SHP77 treated with DMSO at 0.1 percent for 48 hours (cell line): ENCODE measurements around the gene TMPRSS6.

ENCODE experiments used
- DNase-seq: peaks from one replicate; lab custom pipeline; 2025; lab: John Stamatoyannopoulos, UW

Gene TMPRSS6

DNA sequence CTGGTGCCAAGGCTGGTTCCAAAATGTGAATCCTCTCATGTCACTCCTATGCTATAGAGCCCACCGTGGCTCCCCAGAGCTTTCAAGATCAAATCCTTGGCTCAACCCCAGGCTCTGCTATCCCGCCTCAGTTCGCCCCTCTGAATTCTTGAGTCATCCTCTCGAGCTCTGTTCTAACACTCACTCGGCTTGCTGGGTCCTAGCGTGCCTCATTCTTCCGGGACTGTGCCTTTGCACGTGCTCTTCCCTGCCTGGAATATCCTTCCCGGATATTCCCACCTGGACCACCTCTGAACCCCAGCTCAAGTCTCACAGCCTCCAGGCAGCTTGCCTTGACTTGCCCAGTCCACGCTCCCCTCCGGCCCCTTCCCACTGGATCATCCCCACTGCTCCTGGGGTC, 45.0 kb downstream of the TMPRSS6 start:
- DNase-seq: no peak

DNA sequence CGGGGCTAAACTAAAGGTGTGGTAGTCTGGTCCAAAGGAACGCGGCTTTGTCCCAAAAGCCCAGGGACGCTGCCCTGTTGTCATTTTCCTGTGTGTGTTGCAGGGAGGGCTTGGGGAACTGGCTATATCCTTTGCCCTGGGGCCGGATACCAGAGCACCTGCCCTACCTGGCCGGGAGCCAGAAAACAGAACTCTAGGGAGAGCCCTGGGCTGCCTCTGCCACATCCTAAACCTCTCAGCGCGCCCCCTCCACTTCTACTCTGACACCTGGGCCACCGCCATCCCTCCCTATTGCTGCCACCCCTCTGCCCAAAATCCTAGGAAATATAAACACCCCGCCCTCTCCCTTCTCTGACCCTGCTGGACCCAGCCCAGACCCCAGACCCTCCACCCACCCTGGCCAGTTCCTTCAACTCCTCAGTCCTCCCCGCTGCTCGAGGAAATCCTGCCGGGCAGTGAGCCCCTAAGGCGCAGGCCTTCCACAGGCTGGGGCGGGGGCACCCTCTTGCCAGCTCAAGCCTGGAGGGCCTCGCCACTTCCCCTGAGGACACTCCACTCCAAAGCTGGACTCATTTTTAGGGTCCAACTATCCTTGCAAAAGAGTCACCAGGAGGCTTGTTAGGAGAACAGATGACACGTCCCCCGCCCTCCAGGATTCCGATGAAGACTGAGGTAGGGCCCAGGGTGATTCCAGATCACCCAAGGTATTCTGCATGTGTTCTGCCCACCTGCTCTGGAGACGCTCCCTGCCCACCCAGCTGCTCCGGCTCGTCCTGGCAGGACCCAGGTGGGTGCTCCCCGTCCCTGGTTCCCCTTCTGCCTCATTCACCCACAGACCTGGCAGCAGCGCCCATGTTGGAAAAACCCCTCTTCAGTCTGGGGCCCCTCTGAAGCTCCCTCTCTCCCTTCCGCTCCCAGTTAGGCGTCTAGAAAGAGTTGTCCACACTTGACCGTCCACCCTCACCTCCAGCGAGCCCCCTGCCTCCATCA, 45.8 kb downstream of the TMPRSS6 start:
- DNase-seq: peak; percentile 48

DNA sequence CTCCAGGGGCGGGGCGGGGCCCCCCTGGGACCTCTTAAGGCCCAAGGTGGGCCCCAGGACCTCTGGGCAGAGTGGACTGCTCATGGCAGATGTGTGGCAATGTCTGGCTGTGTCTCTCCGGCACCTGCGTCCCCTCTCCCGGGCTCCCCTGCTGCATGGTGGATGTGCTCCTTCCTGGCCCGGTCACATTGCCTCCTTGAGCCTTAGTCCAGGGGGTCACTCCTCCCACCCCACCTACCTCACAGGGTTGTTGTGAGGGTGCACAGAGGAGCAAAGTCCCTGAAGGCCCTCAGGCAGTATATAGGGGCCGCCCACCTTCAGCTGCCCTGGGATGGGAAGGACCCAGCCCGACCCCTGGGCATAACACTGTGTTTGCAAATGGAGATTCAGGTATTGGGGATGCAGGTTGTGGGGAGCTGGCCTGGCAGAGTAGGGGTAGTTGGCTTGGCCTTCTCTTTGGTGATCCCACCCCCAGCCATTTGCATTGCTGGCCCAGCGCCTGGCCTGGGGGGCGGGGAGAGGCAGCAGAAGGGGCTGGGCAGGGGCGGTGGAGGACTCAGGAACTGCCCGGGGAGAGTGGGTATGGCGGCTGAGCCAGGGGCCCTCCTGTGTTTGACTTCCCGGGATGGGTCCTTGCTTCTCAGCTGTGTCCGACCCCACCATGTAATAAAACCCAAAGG, 46.7 kb downstream of the TMPRSS6 start:
- no peak for DNase-seq

DNA sequence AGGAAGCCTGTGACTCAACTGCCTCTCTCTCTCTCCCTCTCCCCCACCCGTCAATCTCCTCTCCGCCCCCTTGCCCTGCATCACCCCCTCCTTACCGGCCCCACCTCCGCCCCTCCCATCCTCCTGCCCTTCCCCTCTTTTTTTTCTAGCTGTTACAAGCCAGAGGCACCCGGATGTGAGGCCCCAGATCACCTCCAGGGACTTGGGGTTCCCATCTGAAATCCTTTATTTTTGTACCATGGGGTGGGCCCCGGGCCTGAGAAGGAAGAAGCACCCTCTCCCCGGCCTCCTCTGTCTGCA, 47.2 kb downstream of the TMPRSS6 start:
- DNase-seq: no peak

DNA sequence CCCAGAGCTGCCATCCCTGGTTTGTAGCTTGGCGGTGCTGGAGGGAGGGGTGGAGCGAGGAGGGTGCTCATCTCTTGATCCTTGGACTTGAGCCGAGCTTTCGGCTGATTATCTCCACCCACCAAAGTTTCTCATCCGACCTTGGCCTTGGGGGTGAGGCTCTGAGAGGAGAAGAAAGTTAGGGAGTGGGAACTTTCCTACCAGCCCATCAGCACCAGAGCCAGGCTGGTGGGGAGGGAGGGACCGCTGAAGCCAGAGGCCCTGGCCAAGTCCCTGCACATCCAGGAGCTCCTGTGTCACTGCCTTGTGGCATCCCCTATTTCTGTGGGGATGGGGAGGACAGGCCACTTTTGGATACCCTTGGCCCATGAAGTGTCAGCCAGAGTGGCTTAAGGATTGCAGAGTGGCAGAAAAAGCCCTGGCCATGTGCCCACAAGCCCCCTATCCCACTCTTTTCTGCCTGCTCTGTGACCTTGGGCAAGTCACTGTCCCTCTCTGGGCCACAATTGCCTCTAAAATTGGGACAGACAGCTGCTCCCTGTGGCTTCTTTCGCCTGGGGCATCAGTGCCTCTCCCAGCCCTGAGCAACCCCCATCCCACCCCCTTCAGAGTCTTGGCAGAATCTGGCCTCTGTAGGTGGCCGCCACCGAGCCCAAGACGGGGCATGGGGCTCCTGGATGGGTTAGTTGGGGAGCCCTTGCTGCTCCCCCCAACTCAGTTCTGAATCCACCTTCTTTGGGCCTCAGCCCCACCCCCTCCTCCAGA, 47.7 kb downstream of the TMPRSS6 start:
- DNase-seq: no peak

DNA sequence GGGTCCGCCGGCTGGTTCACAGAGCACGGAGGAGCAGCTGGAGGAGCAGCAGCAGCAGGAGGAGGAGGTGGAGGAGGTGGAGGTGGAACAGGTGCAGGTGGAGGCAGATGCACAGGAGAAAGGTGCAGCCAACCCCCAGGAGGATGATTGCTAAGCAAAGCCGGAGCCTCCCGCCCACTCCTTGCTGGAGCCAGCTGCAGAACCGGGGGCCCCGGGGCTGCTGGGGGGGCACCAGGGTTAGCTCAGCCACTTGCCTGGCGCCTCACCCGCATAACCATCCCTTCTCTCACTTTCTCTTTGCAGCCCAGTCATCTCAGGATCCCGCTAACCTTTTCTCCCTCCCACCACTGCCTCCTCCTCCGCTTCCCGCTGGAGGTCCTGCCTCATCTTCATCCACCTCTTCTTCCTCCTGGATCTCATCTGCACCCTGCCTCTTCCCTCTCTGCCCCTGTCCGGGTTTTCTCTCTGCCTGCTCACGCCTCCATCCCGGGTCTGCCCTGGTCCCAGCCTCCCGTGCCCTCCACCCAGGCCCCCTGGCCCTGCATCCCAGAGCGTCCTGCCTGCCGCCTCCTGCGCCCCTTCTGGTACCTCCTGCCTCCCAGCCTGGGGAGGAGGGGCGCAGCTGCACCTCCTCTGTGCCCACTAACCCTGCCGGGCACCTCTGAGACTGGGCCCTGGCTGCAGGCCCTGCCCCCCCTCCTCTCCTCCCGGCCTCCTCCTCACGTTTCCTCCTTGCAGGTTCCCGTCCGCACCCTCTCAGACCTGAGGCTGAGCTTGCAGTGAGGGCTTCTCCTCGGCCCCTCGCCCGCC, 48.5 kb downstream of the TMPRSS6 start:
- DNase-seq: no peak

DNA sequence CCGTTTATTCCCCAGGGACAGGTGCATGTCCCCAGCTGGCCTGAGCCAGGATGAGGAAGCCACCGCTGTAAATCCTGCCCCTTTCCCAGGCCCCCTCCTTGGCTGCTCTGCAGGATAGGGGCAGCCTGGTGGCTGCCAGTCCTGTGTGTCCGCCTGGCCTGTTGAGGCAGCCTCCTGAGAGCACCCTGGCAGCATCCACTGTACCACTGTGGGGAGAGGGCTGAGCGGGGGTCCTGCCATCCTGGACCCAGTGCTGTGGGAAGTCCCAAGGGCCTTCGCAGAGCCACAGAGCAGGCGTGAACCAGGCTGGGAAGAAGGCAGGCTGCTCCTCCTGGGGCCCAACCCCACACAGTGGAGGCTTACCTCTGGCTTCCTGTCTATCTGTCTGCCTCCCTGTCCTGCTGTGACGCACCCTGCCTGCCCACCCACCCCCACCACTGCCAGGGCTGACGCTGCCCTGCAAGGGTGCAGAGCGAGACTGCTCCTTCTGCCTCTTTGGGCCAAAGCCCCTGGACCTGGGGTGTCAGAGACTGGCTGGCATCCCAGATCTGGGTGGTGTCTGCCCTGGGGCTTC, 49.5 kb downstream of the TMPRSS6 start:
- no peak for DNase-seq

DNA sequence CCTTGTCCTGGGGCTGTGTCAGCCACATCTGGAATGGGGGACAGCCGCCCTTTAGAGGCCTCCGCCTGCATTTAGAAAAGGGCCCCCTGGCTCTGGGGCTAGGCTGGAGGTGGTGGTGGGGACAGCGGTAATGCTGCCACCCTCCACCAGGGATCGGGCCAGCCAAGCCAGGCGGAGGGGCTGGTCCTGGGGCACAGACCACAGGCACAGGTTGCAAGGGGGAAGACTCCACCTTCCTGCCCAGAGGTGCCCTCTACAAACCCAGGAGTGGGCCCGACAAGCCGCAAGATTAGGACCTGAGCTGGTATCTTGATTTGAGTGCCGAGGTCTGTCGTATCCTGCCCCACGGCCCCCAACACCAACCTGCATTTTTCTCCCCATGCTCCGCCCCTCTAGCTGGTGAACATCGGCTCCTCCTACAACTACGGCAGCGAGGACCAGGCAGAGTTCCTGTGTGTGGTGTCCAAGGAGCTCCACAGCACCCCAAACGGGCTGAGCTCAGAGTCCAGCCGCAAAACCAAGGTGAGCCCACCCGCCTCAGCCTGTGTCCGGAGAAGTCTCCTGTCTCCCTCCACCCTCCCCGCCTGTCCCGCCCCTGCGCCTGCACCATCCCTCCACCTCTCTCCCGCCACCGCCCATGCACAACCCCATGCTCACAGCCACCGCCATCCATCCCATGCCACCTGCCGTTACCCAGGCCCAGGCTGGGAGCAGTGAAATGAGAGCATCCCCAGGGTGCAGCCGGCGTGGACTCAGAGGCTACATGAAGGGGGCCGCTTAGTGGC, 50.4 kb downstream of the TMPRSS6 start:
- DNase-seq: no peak

DNA sequence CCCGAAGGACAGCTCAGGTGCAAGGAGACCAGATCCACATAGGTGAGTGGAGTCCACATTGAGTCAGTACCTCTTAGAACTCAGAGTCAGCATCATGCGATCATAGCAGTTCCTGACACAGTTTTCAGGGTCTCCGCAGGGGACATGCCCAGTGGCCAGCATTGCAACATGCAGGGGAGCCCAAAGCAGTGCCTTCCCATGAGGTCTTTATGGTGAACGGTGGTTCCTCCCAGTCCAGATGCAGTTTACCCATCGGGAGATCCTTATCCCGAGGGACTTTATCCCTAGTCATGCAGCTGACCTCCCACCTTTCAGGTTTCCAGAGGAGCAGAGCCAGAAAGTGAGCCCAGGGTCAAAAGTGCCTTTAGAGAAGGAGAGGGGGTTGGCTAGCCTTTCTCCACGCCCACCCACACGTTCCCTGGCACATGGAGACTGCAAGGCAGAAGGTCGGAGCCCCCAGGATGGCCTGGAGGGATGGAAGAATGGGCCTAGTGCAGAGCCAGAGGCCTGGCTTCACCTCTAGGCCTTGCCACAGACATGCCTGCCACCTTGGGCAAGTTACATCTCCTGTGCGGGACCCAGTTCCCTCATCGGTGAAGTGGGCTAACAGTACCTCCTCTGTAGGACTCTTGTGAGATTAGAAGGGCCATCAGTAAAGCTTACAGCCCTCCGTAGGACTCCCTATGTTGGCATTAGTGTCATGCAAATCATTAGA, 51.6 kb downstream of the TMPRSS6 start:
- DNase-seq: no peak

DNA sequence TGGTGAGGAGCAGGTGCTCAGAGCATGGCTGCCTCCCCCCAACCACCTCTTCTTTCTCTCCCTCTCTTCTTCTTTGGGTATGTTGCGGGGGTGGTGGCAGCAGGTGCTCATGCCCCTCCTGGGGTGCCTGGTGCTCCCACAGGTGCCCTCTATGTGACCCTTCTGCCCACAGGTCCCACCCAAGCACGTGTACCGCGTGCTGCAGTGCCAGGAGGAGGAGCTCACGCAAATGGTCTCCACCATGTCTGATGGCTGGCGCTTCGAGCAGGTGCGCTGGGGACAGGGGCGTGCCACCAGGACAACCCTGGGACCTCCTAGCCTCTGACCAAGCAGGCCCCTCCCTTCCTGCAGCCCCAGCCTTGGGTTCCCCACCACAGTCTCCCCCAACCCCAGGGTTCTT, 52.3 kb downstream of the TMPRSS6 start:
- DNase-seq: no peak

DNA sequence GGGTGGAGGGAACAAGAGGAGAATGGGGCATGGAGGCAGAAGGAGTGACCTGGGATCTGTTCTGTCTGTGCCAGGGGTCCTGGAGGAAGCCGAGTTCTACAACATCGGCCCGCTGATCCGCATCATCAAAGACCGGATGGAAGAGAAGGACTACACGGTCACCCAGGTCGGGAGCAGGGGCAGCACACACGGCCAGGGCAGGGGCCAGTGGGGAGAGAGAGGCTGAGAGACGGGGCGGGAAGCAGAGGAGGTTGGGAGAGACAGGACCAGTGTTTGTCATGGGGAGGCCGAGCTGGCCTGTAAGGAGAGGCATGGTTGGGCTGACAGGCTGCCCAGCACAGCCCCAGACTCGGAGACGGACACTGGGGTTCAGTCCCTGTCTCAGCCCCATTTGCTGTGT, 53.3 kb downstream of the TMPRSS6 start:
- DNase-seq: no peak

DNA sequence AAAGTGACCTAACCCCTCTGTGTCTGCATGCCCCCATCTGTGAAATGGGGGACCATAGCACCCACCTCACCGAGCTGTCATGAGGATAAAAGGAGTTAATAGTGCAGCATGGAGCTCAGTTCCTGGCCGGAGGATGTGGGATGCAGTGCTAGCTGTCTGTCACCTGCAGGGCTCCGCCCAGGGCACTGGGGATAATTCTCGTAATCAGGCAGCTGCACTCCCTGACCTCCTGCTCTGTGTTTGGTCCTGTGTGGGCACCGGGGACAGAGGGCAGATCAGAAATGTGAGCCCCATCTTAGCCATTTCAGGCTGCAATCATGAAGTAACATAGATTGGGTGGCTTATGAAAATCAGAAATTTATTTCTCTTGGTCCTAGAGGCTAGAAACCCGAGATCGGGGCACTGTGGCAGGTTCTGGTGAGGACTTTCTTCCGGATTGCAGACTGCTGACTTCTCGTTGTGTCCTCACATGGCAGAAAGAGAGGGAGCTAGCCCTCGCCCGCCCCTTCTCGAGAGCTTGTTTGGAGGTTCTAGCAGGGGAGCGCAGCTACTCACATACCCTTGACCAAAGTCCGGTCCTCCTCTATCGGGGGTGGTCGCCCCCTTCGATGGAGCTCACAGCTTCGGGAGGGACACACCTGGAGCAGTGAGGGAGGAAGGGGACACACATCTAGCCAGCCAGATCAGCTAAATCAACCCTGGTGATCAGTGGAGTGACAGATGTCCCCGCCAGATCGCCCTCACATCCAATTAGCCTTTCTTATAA, 54.7 kb downstream of the TMPRSS6 start:
- no peak for DNase-seq

DNA sequence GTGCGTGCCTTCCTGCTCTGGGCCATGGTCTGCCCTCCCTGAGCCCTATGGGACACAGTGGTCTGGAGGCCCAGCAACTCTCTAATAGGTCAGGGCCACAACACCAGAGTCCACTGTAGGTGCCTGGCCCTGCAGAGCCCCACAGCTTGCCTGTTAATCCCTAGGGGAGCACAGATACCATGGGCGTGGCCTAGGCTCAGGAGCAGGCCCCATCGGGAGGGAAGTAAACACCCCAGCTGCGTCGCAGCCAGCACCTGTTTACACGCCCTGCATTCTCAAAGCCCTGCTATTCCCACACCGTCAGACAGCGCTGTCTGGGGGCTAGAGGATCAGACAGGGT, 55.5 kb downstream of the TMPRSS6 start:
- no peak for DNase-seq

DNA sequence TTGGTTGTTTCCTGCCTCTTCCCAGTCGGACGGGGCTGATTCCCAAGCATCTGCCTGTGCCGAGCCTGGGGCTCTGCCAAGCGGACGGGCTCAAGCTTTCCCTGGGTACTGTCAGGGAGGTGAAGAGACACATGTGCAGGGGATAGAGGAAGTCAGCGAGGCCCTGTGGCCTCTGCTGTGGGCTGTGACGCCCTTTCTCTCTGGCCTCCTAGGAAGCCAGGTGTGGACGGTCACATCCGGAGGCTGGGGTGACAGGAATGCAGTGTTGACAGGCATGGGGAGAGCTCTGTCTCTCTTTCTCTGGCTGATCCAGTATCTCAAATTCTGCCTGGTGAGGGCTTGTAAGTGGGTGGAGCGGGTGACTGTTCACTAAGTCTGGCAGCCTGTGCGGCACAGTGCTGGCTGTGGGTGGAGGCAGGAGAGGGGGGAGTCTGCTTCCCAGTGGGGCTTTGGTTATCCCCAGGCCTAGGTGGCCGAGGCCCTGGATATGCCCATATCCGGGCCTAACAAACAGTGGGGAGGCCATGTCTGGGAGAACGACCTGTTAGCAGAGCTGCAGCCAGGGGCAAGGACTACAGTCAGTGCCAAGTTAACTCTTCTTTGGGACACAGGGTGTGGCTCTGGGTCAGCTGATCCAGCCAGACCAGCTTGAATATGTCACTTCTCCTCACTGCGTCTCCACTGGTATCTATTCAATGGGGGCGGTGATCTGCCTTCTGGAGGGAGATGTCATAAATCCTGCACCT, 56.0 kb downstream of the TMPRSS6 start:
- no peak for DNase-seq

DNA sequence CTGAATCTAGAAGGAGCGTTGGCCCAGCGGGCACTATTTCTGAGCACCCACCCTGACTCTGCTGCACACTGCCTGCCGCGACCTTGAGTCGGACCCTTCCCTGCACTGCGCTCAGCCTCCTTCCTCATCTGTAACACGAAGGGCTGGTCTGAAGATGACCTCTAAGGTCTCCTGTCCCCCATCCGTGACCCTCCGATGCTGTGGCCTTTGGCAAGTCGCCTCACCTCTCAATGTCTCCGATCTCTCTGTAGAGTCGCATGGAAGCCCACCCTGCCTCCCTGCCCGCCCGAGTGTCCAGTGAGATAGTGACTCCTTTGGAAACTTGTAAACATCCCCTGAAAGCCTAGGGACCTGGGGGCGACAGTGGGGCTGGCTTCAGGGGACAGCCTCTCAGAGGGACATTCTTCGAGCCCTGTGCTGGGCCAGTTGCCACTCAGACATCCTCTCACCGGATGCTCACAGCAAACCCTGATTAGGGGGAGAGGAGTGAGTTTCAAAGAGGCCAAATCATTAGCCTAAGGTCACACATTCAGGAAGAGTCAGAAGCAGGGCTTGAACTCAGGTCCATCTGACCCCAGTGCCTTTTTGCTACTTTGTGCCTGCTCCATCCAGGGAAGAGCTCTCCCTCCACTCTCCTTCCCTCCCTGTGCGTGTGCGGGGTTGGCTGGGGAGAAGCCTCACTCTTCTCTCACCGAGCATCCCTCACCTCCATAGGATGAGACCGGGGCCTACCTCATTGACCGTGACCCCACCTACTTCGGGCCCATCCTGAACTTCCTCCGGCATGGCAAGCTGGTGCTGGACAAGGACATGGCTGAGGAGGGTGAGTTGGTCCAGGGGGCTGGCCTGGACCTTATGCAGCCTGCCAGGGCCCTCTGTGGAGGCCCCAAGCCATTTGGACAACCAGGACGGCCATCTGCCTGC, 56.9 kb downstream of the TMPRSS6 start:
- DNase-seq: no peak

DNA sequence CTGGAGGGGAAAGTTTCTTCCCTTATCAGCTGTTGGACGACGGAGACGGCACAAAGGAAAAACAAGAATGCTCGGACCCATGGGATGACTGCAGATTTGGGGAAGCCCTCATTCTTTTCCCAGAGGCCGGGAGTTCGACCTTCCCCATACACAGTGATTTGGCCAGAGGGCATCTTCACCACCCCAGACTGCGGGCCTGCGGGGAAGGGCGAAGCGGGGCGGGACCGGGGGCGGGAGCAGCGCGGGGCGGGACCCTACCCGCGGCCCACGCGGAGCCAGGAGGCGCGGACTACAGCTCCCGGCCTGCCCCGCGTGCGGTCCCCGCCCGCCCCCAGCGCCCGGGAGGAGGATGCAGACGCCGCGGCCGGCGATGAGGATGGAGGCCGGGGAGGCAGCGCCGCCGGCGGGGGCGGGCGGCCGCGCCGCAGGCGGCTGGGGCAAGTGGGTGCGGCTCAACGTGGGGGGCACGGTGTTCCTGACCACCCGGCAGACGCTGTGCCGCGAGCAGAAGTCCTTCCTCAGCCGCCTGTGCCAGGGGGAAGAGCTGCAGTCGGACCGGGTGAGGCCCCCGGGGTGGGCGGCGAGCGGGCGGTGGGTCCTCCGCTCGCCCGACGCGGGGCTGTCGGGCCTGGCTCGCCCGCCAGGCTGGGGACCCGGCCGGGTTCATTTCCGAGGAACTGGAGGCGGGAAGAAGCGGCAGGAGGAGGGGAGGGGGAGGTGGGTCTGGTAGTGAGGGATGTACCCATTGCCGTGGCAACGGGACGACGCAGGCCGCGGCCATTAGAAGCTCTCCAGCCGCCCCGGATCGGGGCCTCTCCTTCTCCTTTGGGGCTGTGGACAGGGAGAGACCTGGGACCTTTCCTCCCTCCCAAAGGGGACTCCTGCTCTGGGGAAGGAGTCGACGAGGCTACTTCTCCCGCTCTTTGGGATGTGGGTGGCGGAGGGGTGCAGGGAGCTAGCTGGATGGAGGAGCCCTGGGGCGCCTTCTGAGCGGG, 57.8 kb downstream of the TMPRSS6 start, which contains the start of gene KCTD17:
TSS of gene KCTD17 (plus strand) at position 352 of the 995 bp plus-strand sequence. CDS start at position 371, 19 bp downstream.
- peak; percentile 7 for DNase-seq
